K562 (cell line): ENCODE data around the gene ZDHHC14. TPM values are rescaled to one million over a fixed set of nuclear protein-coding genes. Genes with fewer than 3 reads are reported as not detected.

Experiments used
- DNMT1 ChIP-seq: fragments of 450-650 bp; IDR thresholded peaks from 2 replicates; pipeline ENCODE4 v1.6.1; 2016; ENCODE audit warnings: antibody characterized with exemption, mild to moderate bottlenecking
- JUNB ChIP-seq: fragments of 450-650 bp; formaldehyde crosslinking; conservative IDR thresholded peaks from 2 replicates; pipeline ENCODE4 v1.4.0; 2020; ENCODE audit warnings: mild to moderate bottlenecking
- NBN ChIP-seq: fragments of 450-650 bp; IDR thresholded peaks from 2 replicates; pipeline ENCODE4 v1.6.1; 2016; ENCODE audit warnings: low read depth, mild to moderate bottlenecking
- PTTG1 ChIP-seq: fragments of 450-650 bp; IDR thresholded peaks from 2 replicates; pipeline ENCODE4 v1.6.1; 2016; ENCODE audit warnings: low read depth, mild to moderate bottlenecking, missing genetic modification characterization, missing compliant biosample characterization
- REST ChIP-seq, 2 experiments: fragments of 450-650 bp; formaldehyde crosslinking in 1 of 2; IDR thresholded peaks; 2 replicates each; pipeline versions ENCODE4 v1.4.0 to v1.6.1; 2014 to 2020; ENCODE audit warnings: mild to moderate bottlenecking in 2 of 2, borderline replicate concordance in 1 of 2, low read depth in 1 of 2
- ZBTB26 ChIP-seq: fragments of 450-650 bp; formaldehyde crosslinking; IDR thresholded peaks from 2 replicates; pipeline ENCODE4 v1.4.0; 2022; ENCODE audit warnings: missing genetic modification characterization
- ZFX ChIP-seq: sonication (generic); formaldehyde crosslinking; IDR thresholded peaks from 2 replicates; pipeline ENCODE4 v1.8.0; 2022; ENCODE audit warnings: mild to moderate bottlenecking, missing genetic modification reagents, moderate library complexity
- polyA plus RNA-seq, 8 experiments: library from polyadenylated mRNA; depleted of rRNA in 4 of 8; stranded (reverse) in 5 of 8; unstranded in 3 of 8; fragments of >200 nt; fragmentation: Nextera tagmentation in 2 of 8; fragmentation: Illumina TruSeq in 1 of 8; extraction: Ambion mirVana in 2 of 8; extraction: Trizol in 1 of 8; gene quantifications; 2 replicates each; pipeline versions ENCODE4 v1.2.1 to v1.2.3, GENCODE V29; 2011 to 2014; ENCODE audit warnings: inconsistent platforms in 1 of 8, missing spikeins in 1 of 8
- total RNA-seq, 7 experiments: library from RNA; depleted of rRNA in 6 of 7; stranded (reverse); fragments of >200 nt in 6 of 7; fragmentation: Illumina TruSeq in 2 of 7; extraction: Trizol in 2 of 7; gene quantifications; 2 replicates each; pipeline versions ENCODE4 v1.2.1 to v1.2.3, GENCODE V29; 2011 to 2021; ENCODE audit warnings: low replicate concordance in 1 of 7
- TF ChIP-seq, protein P1 (sequence below): sonication (generic); formaldehyde crosslinking; IDR thresholded peaks from 2 replicates; pipeline ENCODE4 v1.8.0; 2022; ENCODE audit warnings: missing genetic modification reagents, mild to moderate bottlenecking, borderline replicate concordance
- TF ChIP-seq, protein P2 (sequence below): sonication (generic); formaldehyde crosslinking; IDR thresholded peaks from 2 replicates; pipeline ENCODE4 v1.8.1; 2023; ENCODE audit warnings: mild to moderate bottlenecking, missing genetic modification reagents

ZDHHC14 gene
- total and polyA plus RNA-seq, 9 of the 15 experiments (the other 6 are each of a cell fraction or from before 2014, with no cell fraction given) = 0.92 to 23.1 (median 13.8) TPM

DNA sequence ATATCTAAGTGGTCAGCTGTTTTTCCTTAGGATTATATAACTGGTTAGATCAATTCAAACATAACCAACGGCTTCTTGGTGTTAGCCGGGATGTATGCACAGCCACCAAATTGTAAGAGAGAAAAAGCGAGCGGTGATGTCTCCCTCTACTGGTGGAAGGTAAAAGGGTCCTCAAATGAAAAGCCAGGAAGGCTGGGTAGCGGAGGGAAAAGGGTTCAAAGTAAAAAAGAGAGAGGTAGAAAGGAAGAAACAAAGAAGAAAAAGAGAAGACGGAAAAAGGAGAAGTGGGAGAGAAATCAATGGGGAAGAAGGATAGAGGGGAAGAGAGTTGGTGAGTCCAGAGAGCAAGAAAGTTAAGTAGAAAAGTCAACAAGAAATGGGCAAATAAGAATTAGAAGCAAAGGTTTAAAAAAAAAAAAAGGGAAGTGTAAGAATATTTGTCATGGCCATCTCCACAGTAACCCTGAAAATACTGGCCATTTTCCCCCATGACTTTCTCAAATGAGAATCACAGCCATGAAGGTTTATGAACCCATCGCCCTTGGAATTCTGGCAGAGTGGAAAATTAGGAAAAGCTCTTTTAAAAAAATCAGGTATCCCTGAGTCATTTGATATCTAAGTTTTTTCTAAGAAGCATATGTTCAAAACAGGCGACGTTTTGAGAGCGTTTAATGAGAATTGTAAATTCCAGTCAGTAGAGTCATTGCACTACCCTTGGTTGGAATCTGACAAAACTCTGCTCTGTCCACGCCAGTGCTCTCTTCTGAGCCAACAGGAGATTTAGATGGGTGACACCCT, 286.4 kb downstream of the ZDHHC14 start (continued):
- TF ChIP-seq ZFX (no peak), ZBTB26 (CRISPR knock-in tag) (peak; percentile 95), DNMT1 (peak; percentile 95; the same call in 1 of the 2 replicates), PTTG1 (no peak), REST (IDR thresholded peaks at IDR 0.05; ENCODE audit: borderline replicate concordance) (peak; percentile 84), REST (CRISPR knock-in tag; IDR thresholded peaks at IDR 0.05; ENCODE audit: low read depth) (no peak), NBN (peak; percentile 92), JUNB (CRISPR knock-in tag) (no peak)
- TF ChIP-seq, protein P1, sequence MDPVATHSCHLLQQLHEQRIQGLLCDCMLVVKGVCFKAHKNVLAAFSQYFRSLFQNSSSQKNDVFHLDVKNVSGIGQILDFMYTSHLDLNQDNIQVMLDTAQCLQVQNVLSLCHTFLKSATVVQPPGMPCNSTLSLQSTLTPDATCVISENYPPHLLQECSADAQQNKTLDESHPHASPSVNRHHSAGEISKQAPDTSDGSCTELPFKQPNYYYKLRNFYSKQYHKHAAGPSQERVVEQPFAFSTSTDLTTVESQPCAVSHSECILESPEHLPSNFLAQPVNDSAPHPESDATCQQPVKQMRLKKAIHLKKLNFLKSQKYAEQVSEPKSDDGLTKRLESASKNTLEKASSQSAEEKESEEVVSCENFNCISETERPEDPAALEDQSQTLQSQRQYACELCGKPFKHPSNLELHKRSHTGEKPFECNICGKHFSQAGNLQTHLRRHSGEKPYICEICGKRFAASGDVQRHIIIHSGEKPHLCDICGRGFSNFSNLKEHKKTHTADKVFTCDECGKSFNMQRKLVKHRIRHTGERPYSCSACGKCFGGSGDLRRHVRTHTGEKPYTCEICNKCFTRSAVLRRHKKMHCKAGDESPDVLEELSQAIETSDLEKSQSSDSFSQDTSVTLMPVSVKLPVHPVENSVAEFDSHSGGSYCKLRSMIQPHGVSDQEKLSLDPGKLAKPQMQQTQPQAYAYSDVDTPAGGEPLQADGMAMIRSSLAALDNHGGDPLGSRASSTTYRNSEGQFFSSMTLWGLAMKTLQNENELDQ (CRISPR knock-in tag) = no peak
- TF ChIP-seq, protein P2, sequence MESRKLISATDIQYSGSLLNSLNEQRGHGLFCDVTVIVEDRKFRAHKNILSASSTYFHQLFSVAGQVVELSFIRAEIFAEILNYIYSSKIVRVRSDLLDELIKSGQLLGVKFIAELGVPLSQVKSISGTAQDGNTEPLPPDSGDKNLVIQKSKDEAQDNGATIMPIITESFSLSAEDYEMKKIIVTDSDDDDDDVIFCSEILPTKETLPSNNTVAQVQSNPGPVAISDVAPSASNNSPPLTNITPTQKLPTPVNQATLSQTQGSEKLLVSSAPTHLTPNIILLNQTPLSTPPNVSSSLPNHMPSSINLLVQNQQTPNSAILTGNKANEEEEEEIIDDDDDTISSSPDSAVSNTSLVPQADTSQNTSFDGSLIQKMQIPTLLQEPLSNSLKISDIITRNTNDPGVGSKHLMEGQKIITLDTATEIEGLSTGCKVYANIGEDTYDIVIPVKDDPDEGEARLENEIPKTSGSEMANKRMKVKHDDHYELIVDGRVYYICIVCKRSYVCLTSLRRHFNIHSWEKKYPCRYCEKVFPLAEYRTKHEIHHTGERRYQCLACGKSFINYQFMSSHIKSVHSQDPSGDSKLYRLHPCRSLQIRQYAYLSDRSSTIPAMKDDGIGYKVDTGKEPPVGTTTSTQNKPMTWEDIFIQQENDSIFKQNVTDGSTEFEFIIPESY (CRISPR knock-in tag) = peak; percentile 63
